Loucy (cell line): Measurements from ENCODE around the gene FAR1.

ENCODE experiments used
- EZH2phosphoT487 ChIP-seq: fragments of 200-600 bp; IDR thresholded peaks from 2 replicates; pipeline ENCODE4 v1.6.1; 2018; ENCODE audit warnings: antibody characterized with exemption, mild to moderate bottlenecking, moderate library complexity, borderline replicate concordance
- TF ChIP-seq, protein P1 (sequence below): fragments of 200-600 bp; sonication (generic); conservative IDR thresholded peaks from 2 replicates; pipeline ENCODE4 v1.5.1; 2014; ENCODE audit warnings: mild to moderate bottlenecking, antibody characterized with exemption, low read length

DNA sequence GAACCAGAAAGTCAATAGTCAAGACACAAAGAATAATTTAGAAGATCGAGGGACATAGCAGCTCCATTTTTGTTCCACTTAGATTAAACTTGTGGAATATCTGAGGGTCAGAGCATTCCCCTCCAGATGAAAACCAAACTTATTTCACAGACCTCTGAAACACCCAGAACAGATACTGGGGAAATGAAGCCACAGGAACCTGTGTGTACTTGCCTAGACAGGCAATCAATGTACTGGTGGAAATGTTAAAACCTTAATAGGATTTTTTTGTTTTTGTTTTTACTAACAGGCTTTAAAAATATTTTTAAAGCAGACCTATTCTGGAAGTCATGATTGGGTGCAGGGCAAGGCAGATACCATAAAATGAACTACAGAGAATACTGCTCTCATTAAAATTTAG, 4.1 kb upstream of the FAR1 start:
- TF ChIP-seq, protein P1, sequence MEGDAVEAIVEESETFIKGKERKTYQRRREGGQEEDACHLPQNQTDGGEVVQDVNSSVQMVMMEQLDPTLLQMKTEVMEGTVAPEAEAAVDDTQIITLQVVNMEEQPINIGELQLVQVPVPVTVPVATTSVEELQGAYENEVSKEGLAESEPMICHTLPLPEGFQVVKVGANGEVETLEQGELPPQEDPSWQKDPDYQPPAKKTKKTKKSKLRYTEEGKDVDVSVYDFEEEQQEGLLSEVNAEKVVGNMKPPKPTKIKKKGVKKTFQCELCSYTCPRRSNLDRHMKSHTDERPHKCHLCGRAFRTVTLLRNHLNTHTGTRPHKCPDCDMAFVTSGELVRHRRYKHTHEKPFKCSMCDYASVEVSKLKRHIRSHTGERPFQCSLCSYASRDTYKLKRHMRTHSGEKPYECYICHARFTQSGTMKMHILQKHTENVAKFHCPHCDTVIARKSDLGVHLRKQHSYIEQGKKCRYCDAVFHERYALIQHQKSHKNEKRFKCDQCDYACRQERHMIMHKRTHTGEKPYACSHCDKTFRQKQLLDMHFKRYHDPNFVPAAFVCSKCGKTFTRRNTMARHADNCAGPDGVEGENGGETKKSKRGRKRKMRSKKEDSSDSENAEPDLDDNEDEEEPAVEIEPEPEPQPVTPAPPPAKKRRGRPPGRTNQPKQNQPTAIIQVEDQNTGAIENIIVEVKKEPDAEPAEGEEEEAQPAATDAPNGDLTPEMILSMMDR, result no peak
- TF ChIP-seq EZH2phosphoT487, result no peak
